HG03457 (cell line): Measurements from ENCODE around the gene RTN4RL1.

Experiments used
- ATAC-seq: cut with Tn5 transposase; IDR thresholded peaks from one replicate; pipeline ENCODE4 v1.9.1; 2021; ENCODE audit warnings: moderate number of reproducible peaks; ENCODE audit not compliant: unreplicated experiment

The RTN4RL1 gene

DNA sequence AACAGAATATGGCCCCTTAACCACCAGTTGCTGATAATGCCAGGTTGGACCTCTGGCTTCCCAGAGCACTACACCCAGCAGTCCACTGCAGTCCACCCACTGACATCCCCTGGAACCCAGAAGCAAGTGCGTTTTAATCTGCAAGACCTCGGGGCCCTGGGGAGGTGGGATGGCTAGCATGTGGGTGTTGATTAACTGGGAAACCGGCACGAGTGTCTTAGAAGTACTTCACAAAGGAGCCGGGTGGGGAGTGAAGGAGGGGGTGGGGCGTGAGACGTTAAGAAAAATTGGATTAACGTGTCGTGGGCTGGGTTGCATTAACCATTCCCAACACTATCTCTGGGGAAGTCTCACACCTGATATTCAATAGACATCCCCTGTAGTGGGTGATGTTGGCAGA lies 23.7 kb upstream of the RTN4RL1 start:
- no peak for ATAC-seq

DNA sequence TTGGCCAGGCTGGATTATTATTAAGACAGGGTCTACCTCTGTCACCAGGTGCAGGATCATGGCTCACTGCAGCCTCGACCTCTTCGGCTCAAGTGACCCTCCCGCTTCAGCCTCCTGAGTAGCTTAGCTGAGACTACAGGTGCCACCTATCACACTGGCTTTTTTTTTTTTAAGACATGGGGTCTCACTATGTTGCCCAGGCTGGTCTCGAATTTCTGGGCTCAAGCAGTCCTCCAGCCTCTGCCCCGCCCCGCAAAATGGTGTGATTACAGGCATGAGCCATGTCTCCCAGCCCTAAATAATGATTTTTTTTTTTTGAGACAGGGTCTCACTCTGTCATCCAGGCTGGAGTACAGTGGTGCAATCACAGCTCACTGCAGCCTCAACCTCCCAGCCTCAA lies 22.5 kb upstream of the RTN4RL1 start:
- no peak for ATAC-seq

DNA sequence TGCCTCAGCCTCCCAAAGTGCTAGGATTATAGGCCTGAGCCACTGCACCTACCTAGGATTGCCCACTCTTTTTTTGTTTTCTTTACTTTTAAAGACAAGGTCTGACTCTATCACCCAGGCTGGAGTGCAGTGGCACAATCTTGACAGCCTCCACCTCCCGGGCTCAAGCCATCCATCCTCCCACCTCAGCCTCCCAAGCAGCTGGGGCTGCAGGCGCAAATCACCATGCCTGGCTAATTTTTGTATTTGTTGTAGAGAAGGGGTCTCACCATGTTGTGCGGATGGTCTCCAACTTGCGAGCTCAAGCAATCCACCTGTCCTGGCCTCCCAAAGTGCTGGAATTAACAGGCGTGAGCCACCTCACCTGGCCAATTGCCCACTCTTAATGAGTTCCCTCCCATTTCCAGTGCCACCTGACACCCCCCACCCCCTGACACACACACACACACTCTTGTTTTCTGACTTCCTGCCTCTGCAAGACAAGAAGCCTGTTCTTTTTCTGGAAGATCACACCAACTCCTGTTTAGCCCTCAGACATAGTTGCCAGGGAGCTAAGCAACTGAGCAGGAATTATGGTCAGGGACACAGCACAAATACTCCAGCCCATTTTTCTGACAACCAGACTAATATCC lies 19.2 kb upstream of the RTN4RL1 start:
- no peak for ATAC-seq

DNA sequence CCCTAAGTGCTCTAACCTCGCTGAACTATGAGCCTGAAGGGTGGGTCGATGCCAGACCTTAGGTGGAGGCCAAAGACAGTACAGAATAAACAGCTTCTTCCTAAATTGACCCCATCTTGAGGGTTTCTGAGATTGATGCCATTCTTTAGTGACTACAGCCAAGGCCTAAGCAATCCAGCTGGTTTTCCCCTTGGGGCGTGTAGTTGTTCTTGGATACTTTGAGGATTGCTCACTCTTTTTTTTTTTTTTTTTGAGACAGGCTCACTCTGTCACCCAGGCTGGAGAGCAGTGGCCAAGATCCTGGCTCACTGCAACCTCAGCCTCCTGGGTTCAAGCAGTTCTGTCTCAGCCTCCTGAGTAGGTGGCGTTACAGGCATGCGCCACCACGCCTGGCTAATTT lies 18.7 kb upstream of the RTN4RL1 start:
- no peak for ATAC-seq

DNA sequence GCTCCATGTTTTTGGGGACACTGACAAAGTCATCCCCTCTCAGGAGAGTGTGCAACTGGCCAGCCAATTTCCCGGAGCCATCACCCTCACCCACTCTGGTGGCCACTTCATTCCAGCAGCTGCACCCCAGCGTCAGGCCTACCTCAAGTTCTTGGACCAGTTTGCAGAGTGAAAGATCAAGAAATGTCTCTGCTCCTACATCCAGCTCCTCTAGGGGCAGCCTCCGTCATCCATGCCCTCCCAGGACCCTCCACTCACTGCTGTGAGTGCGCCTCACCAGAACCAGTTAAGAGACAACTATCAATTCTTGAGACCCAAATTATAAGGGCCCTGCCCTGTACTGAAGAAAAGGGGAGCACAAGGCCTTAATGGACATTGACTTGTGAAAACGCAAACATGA lies 17.8 kb upstream of the RTN4RL1 start:
- no peak for ATAC-seq

DNA sequence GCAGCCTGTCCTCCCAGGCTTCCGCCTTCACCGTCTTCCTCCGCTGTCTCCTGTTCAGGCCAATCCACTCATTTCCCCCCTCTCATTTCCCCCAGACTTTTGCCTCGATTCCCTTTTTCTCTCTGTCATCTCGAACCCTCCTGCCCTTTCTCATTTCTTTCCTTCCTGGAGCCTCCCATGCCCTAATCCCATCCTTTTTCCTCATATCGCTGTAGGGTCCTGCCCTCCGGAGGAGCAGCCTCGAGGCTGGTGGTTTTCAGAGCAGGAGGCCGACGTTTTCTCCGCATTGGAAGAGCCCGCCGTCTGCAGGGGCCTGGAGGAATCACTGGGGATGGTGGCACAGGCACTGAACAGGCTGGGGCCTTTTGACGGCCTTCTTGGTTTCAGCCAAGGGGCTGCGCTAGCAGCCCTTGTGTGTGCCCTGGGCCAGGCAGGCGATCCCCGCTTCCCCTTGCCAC lies 17.3 kb upstream of the RTN4RL1 start:
- no peak for ATAC-seq

DNA sequence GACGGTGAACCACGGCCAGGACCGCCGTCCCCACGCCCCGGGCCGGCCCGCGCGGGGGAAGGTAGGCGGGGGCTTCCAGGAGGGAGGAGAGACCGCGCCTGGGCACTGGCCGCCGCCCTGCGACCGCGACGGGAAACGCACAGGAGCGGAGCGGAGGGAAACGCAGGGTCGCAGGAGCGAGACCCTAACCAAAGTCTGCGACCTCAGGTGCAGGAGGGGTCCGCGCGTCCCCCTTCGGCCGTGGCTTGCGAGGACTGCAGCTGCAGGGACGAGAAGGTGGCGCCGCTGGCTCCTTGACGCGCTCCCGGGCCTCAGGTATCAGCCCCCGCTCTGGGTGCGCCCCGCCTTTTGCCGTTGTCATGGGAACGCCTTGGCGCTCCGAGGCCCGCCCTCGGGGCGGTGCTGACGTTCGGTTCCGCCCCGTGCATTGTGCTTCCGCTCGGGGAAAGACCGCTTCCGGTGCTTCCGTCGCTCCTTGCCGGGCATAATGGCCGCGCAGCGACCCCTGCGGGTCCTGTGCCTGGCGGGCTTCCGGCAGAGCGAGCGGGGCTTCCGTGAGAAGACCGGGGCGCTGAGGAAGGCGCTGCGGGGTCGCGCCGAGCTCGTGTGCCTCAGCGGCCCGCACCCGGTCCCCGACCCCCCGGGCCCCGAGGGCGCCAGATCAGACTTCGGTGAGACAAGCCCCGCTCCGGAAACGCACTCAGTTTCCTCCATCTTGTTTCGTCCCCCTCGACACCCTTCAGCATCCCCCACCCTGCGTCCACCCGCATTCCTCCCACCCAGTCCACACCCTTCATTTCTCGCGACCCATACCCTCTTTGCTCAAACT lies 16.6 kb upstream of the RTN4RL1 start, which contains the start of gene OVCA2:
Gene OVCA2, plus strand, starts transcription at position 462 of the 829 bp plus-strand sequence. Its CDS starts 26 bp downstream, at position 488.
- ATAC-seq = peak; percentile 73

DNA sequence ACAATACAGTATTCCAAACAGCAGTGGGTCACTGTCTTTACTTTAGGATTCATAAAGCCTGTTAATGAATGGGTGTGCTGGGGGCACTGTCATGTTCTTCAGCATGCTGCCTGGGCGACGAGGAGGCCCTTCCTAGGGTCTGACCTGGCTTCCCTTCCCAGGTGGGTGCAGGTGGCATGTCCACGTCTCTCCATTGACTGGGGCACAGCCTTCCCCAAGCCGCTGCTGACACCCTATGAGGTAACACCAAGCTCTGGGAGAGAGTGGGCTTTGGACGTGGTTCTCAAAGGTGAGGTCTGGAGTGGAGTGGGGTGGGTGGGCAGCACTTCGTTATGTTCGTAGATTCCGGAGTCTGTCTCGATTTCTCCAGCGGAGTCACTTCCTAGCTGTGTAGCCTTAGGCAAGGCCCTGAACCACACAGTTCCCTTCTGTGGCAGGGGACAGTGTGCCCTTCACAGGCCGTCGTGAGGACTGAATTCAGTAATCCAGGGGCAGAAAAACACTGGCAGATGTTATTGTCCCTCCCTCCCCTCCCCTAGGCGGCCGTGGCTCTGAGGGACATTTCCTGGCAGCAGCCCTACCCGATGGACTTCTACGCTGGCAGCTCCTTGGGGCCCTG lies 15.9 kb upstream of the RTN4RL1 start:
- no peak for ATAC-seq

DNA sequence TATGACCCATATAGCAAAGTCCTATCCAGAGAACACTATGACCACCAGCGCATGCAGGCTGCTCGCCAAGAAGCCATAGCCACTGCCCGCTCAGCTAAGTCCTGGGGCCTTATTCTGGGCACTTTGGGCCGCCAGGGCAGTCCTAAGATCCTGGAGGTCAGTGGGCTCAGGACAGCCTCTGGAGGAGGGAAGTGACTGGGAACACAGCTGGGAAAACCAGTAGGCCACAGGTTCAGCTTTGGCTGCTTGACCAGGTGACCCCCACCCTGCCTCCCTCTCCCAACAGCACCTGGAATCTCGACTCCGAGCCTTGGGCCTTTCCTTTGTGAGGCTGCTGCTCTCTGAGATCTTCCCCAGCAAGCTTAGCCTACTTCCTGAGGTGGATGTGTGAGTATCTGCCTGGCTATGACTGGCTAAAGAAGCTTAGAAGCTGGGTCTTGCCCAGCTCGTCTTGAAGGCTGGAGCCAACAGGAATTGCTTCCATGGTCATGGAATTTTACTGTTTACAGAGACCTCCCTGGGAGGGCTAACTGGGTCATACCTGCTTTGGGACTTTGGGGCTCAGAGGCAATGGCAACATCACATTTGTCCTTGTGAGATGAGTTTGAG lies 15.2 kb upstream of the RTN4RL1 start:
- no peak for ATAC-seq

DNA sequence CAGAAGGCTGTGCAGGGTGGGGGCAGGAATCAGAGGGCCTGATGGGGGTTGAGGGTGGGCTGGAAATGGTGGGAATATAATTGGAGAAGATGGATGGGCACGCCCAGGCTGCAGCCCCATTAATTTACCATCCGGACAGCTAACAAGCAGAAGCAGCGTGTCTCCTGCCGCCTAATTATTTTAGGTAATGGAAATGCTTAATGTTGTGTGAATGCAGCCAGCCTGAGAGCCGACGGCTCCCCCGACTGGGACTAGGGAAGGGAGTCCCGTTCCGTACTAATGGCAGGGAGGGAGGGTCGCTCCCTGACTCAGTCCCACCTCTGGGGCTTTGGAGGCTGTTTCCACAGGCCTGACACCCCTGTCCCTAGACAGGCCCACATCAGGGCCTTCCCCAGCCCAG lies 12.0 kb upstream of the RTN4RL1 start:
- no peak for ATAC-seq

DNA sequence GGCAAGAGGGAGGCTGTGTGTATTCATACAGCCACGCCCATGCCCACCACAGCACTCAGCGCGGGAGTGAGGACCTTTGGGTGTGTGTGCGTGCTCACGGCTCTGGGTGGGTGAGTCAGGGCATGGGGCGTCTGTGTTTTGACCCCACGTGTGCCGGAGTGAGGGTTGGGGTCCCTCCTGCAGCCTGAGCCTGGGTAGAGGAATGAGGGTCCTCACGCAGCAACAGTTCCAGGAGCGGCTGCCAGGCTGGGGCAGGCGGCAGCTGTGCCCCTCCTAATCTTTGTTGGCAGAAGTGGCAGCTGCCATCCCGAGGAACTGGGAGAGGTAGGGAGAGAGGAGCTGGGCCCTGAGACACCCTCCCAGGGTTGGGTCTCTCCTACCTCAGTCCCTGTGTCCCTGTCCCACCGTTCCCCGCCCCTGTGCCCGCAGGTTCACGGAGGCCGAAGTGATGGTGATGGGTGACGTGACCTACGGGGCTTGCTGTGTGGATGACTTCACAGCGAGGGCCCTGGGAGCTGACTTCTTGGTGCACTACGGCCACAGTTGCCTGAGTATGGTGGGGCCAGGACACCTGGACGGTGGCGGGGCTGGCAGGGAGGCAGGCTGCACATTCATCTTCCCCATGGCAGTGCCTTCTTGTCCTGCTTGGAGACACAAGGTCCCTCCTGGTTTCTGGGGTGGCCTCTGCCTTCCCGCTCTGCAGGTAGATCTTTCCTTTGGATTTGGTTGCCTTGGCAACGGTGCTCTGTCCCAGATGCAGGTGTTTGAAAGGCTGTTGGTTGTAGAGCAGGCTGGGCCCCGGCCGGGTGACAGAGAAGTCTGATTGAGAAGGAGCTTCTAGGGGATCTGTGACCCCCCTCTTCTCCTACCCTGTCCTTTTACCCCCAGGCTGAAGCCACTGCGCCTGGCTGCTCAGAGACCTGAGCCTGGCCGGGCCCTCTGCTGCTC lies 10.7 kb upstream of the RTN4RL1 start:
- no peak for ATAC-seq

DNA sequence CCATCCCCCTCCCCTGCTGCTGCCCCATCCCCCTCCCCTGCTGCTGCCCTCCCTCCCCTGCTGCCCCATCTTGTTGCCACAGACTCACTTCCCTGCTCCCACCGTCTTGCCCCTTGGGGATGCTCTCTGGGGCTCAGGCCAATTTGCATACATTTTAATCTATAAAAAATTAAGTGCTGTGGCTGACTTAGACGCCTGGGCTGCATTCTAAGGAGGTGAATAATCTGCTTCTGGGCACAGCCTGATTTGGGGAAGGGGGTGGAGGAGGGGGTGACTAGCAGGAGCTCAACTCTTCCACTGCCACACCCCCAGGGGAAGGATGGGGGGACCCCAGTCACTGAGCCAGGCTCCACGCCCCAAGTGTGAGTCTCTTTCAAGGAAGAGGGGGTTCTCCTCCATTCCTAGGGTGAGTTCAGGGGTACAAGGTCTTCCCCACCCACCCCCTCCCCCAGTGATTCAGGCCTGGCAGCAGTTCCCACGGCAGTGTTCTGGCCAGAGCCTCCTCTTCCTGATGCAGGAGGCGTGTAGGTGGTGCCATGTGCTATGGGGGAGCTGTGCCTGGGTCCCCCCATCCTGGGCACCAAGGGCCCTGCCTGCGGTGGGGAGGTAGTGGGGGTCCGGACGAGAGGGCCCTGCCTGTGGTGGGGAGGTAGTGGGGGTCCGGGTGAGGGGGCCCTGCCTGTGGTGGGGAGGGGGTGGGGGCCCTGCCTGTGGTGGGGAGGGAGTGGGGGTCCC lies 9.8 kb upstream of the RTN4RL1 start:
- no peak for ATAC-seq

DNA sequence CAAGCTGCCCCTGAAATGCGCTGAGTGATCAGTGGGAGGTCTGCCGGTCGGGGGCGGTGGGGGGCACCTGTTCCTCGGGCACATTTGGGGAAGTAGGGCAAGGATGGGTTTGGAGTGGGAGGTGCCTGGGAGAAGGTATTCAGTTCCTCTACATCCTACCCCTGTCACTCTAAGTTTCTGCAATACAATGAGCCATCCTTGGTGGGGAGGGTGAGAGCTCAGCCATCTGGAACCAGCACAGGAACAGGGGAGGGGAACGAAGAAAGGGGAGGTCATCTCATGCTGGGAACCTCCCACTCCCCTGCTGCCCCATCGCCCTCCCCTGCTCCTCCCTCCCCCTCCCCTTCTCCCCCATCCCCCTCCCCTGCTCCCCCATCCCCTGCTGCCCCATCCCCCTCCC lies 9.0 kb upstream of the RTN4RL1 start:
- no peak for ATAC-seq

DNA sequence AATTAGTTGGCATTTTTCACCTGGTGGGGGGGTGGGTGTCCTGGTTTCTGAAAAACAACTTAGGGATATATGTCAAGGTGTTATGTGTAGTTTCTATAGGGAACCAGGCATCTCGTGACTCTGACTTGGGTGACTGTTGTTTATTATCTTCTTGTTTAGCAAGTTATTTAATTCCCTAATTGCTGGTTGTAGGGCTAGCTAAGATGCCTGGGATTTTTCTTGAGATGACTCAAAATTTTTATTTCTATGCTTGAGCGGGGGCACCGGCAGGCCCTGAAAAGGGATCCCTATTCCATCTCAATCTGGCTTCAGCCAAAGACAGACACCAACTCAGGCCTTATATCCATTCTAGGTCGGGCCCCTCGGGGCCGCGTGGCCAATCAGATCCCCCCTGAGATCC lies 8.0 kb upstream of the RTN4RL1 start:
- no peak for ATAC-seq

DNA sequence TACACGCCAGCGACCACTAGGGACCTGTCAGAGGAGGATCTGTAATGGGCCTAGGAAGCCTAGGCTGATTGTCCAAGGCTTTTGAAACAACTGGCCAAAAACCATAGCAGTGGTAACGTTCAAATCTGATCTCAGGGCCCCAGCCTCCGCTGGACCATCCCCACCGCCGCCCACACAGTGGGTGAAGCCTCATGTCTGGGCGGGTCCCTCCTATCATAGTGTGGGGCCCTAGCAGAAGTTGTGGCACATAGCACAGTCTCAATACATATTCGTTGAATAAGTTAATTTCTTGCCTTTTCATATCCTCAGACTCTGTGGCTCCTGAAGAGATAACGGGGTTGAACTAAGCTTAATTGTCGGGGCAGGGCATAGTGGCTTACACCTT lies 5.6 kb upstream of the RTN4RL1 start:
- ATAC-seq = no peak

DNA sequence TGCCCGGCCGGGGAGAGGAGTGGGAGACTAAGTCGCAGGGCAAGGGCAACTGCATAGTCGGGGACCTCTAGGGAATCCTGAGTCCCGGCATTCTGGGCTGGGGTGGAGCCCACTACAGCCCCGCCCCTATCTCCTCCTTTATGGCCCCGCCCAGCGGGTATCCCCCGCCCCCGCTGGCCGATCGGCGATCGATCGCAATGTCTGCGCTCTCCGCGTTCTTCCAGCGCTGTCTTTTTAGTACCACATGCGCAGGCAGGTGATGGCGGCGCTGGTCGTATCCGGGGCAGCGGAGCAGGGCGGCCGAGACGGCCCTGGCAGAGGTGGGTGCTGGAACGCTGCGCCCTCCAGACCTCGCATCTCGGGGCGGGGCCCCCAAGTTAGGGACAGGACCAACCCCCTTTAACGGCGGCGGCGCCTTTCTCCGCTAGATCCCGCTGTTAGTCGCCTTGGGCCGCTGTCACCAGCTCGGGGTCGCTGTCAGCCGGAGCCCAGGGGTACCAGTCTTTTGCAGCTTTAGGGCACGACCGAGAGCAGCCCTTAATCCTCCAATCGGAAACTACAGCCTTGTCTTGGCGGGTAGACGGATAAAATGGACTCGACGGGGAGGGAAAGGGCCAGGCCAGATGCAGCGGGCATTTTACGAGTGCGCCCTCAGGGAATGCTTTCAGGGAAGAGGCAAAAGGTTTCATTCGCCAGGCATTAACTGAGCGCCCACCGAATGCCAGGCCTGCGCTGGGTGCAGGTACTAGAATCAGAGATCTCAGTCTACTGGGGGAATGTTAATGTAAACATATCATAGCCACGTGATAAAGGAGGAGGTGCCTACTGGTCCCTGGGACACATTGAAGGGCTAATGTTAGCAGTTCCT lies 5.0 kb upstream of the RTN4RL1 start, which contains the start of gene DPH1:
Gene DPH1, plus strand, starts transcription at position 243 of the 868 bp plus-strand sequence. Its CDS starts 17 bp downstream, at position 260.
- ATAC-seq = no peak

DNA sequence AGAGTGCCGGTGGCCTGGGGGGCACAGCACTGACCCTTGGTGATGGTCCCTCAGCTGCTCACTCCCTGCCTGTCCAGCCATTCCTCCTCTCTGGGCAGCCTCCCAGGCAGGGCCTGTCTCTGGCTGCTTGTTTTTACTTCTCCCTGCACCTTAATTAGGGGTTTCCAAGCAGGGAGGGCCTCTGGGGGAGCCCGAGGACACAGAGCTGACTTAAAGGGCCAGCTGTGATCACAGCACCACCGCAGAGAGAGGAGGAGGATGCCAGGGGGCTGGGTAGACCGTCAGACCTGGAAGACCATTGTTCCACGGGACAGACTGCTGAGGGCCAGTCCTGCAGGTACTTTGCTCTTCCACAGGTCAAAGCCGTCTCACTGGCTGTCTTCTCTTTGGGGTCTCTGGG lies 3.6 kb upstream of the RTN4RL1 start:
- no peak for ATAC-seq

DNA sequence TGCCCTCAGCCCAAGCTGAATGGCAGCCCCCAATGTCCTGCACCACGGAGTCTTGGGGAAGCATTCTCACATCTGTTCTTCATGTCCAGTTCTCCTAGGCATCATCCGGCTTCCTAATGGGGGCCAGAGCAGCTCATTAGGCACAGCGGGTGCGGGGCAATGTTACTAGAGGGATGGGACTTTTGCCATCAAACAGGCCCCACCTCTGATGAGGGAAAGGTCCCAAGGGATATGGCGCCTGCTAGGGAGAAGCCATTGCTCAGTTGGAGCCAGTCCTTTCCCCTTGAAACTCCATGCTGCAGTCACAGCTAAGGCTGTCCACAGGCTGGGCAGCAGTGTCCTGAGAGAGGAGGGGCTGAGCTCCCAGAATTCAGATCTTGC lies 3.1 kb upstream of the RTN4RL1 start:
- ATAC-seq = no peak
